ENCODE measurements around the gene DBF4. TPM values are rescaled to one million over a fixed set of nuclear protein-coding genes. Genes with fewer than 3 reads are reported as not detected.

DBF4 gene
- total and polyA plus RNA-seq, 2 of the 13 experiments (the other 11 are each of a cell fraction or from before 2014, with no cell fraction given): 5.0 to 64.4 TPM

- TF ChIP-seq ZNF687 (CRISPR knock-in tag; IDR thresholded peaks at IDR 0.05) (peak; percentile 92), ZNF292 (CRISPR knock-in tag; IDR thresholded peaks at IDR 0.05; ENCODE audit: borderline replicate concordance, low read depth) (peak; percentile 90), ZNF275 (CRISPR knock-in tag; IDR thresholded peaks at IDR 0.05; ENCODE audit: borderline replicate concordance) (peak; percentile 94), NCOA1 (CRISPR knock-in tag; IDR thresholded peaks at IDR 0.05) (peak; percentile 90), AGO2 (optimal IDR thresholded peaks at IDR 0.05; ENCODE audit: low read depth, low read length) (peak; percentile 20), THAP9 (CRISPR knock-in tag; IDR thresholded peaks at IDR 0.05; ENCODE audit: borderline replicate concordance) (0 out of 2 replicates have a peak, but pooled peaks have one; percentile 34), ZSCAN31 (CRISPR knock-in tag; IDR thresholded peaks at IDR 0.05; ENCODE audit: low read depth) (peak; percentile 95), DMAP1 (CRISPR knock-in tag; IDR thresholded peaks at IDR 0.05) (peak; percentile 33; the same call in 1 of the 2 replicates), IRF2 (CRISPR knock-in tag; IDR thresholded peaks at IDR 0.05) (peak; percentile 31; the same call in 1 of the 2 replicates), HCFC1 (IDR thresholded peaks at IDR 0.05; ENCODE audit: low read depth, low read length) (peak; percentile 80), GFI1 (CRISPR knock-in tag; IDR thresholded peaks at IDR 0.05; ENCODE audit: borderline replicate concordance) (peak; percentile 71; the same call in 1 of the 2 replicates), ZKSCAN1 (IDR thresholded peaks at IDR 0.05; ENCODE audit: low read length) (no peak), ZNF616 (CRISPR knock-in tag; IDR thresholded peaks at IDR 0.05; ENCODE audit: low read depth) (no peak)
- TF ChIP-seq, protein P1, sequence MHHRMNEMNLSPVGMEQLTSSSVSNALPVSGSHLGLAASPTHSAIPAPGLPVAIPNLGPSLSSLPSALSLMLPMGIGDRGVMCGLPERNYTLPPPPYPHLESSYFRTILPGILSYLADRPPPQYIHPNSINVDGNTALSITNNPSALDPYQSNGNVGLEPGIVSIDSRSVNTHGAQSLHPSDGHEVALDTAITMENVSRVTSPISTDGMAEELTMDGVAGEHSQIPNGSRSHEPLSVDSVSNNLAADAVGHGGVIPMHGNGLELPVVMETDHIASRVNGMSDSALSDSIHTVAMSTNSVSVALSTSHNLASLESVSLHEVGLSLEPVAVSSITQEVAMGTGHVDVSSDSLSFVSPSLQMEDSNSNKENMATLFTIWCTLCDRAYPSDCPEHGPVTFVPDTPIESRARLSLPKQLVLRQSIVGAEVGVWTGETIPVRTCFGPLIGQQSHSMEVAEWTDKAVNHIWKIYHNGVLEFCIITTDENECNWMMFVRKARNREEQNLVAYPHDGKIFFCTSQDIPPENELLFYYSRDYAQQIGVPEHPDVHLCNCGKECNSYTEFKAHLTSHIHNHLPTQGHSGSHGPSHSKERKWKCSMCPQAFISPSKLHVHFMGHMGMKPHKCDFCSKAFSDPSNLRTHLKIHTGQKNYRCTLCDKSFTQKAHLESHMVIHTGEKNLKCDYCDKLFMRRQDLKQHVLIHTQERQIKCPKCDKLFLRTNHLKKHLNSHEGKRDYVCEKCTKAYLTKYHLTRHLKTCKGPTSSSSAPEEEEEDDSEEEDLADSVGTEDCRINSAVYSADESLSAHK (CRISPR knock-in tag; IDR thresholded peaks at IDR 0.05; ENCODE audit: borderline replicate concordance): 0 out of 2 replicates have a peak, but pooled peaks have one; percentile 23
- TF ChIP-seq, protein P2, sequence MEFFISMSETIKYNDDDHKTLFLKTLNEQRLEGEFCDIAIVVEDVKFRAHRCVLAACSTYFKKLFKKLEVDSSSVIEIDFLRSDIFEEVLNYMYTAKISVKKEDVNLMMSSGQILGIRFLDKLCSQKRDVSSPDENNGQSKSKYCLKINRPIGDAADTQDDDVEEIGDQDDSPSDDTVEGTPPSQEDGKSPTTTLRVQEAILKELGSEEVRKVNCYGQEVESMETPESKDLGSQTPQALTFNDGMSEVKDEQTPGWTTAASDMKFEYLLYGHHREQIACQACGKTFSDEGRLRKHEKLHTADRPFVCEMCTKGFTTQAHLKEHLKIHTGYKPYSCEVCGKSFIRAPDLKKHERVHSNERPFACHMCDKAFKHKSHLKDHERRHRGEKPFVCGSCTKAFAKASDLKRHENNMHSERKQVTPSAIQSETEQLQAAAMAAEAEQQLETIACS (CRISPR knock-in tag; IDR thresholded peaks at IDR 0.05): peak; percentile 98
These were observed 57.8 kb downstream of the DBF4 start, which contains the start of gene ADAM22 (continued) for GRCh38 chr7:87933953-87934698.
